CD4-positive, alpha-beta T cell treated with Interleukin-6 at 100 ng/mL for 8 hours (primary cell): ENCODE results near the gene FERD3L.
"Not testable (repeated sequence)": the region's sequence is repeated elsewhere in the genome, so short reads cannot be mapped to it uniquely, and the experiment has no call there.

ENCODE experiments used
- DNase-seq: peaks from one replicate; pipeline ENCODE4 v3.0.0-alpha.2; 2020; ENCODE audit warnings: mixed read lengths, low spot score

Gene FERD3L

GRCh38 chr7:19144661-19145433 lies at the start of gene FERD3L:
FERD3L (minus strand) TSS chr7:19145421; CDS start chr7:19145362, 59 bp downstream.
- no peak for DNase-seq

- not testable (repeated sequence) for DNase-seq
Measured at GRCh38 chr7:19194417-19194816, 49.2 kb upstream of the FERD3L start.

GRCh38 chr7:19181634-19182033 lies 36.4 kb upstream of the FERD3L start:
- DNase-seq, result no peak

- DNase-seq, result no peak
Measured at GRCh38 chr7:19178595-19178994, 33.4 kb upstream of the FERD3L start.

GRCh38 chr7:19177269-19177668 lies 32.0 kb upstream of the FERD3L start:
- no peak for DNase-seq

GRCh38 chr7:19175241-19175640 lies 30.0 kb upstream of the FERD3L start:
- no peak for DNase-seq

- no peak for DNase-seq
Measured at GRCh38 chr7:19161671-19162070, 16.4 kb upstream of the FERD3L start.

- no peak for DNase-seq
Measured at GRCh38 chr7:19146699-19147098, 1.5 kb upstream of the FERD3L start.

GRCh38 chr7:19145434-19146115 lies 354 bp upstream of the FERD3L start:
- no peak for DNase-seq

- no peak for DNase-seq
Measured at GRCh38 chr7:19143881-19144574, 1.2 kb downstream of the FERD3L start.

- DNase-seq, result no peak
Measured at GRCh38 chr7:19139706-19140327, 5.4 kb downstream of the FERD3L start.

GRCh38 chr7:19133886-19134285 lies 11.3 kb downstream of the FERD3L start:
- DNase-seq, result no peak

- no peak for DNase-seq
Measured at GRCh38 chr7:19133390-19133789, 11.8 kb downstream of the FERD3L start.

- no peak for DNase-seq
Measured at GRCh38 chr7:19128856-19129255, 16.4 kb downstream of the FERD3L start.

- DNase-seq, result no peak
Measured at GRCh38 chr7:19121977-19122588, 23.1 kb downstream of the FERD3L start.

- no peak for DNase-seq
Measured at GRCh38 chr7:19119870-19120486, 25.2 kb downstream of the FERD3L start.

GRCh38 chr7:19119372-19119771 lies 25.8 kb downstream of the FERD3L start:
- DNase-seq, result no peak

- DNase-seq, result no peak
Measured at GRCh38 chr7:19118636-19119371, 26.4 kb downstream of the FERD3L start.

GRCh38 chr7:19117870-19118608 lies 27.2 kb downstream of the FERD3L start:
- DNase-seq, result no peak
